HG03521 (cell line): ENCODE measurements around the gene MORN5.

Experiments
- ATAC-seq: cut with Tn5 transposase; IDR thresholded peaks from one replicate; pipeline ENCODE4 v1.9.1; 2021; ENCODE audit warnings: mild to moderate bottlenecking, moderate library complexity; ENCODE audit not compliant: unreplicated experiment

Gene MORN5

GRCh38 chr9:122124528-122124927 is 35.2 kb upstream of the MORN5 start:
- no peak for ATAC-seq

- no peak for ATAC-seq
These were observed 34.6 kb upstream of the MORN5 start for GRCh38 chr9:122125158-122125508.

- no peak for ATAC-seq
These were observed 34.0 kb upstream of the MORN5 start for GRCh38 chr9:122125509-122126330.

- no peak for ATAC-seq
These were observed 33.1 kb upstream of the MORN5 start for GRCh38 chr9:122126331-122127261.

GRCh38 chr9:122127396-122127798 is 32.3 kb upstream of the MORN5 start:
- no peak for ATAC-seq

- ATAC-seq = no peak
These were observed 31.4 kb upstream of the MORN5 start for GRCh38 chr9:122128007-122128968.

GRCh38 chr9:122128969-122129343 is 30.8 kb upstream of the MORN5 start:
- ATAC-seq = no peak

- ATAC-seq = no peak
These were observed 29.7 kb upstream of the MORN5 start for GRCh38 chr9:122129969-122130368.

- ATAC-seq = no peak
These were observed 28.9 kb upstream of the MORN5 start for GRCh38 chr9:122130837-122131236.

- ATAC-seq = no peak
These were observed 28.2 kb upstream of the MORN5 start for GRCh38 chr9:122131401-122132001.

GRCh38 chr9:122132539-122132938 is 27.2 kb upstream of the MORN5 start:
- ATAC-seq = no peak

- no peak for ATAC-seq
These were observed 26.3 kb upstream of the MORN5 start for GRCh38 chr9:122133263-122133983.

- ATAC-seq = no peak
These were observed 25.6 kb upstream of the MORN5 start for GRCh38 chr9:122133984-122134535.

GRCh38 chr9:122134822-122135528 is 24.7 kb upstream of the MORN5 start:
- no peak for ATAC-seq

- no peak for ATAC-seq
These were observed 24.2 kb upstream of the MORN5 start for GRCh38 chr9:122135529-122135859.

GRCh38 chr9:122138560-122139268 is 21.0 kb upstream of the MORN5 start:
- no peak for ATAC-seq

GRCh38 chr9:122140368-122141193 is 19.1 kb upstream of the MORN5 start:
- no peak for ATAC-seq

GRCh38 chr9:122141671-122142070 is 18.0 kb upstream of the MORN5 start:
- ATAC-seq = no peak
